Fibroblast of lung (primary cell): ENCODE results near the gene TEX12. TPM values are rescaled to one million over a fixed set of nuclear protein-coding genes. Genes with fewer than 3 reads are reported as not detected.

Experiments used
- DNase-seq, 2 donors: peaks; one replicate each; pipeline versions ENCODE4 v3.0.0 to v3.0.0-alpha.2; 2010; ENCODE audit warnings: low read depth in 2 of 2
- H2AFZ ChIP-seq: 2 replicates; pipeline ENCODE4 v1.5.1; 2012; ENCODE audit warnings: low read length, control low read depth, inconsistent platforms
- H3K27ac ChIP-seq: 2 replicates; pipeline ENCODE4 v1.5.1; 2011; ENCODE audit warnings: low read length, control low read depth; ENCODE audit not compliant: insufficient read depth
- H3K27me3 ChIP-seq: 2 replicates; pipeline ENCODE4 v1.5.1; 2011; ENCODE audit warnings: mild to moderate bottlenecking, low read length; ENCODE audit not compliant: control insufficient read depth, insufficient read depth
- H3K36me3 ChIP-seq: 2 replicates; pipeline ENCODE4 v1.5.1; 2011; ENCODE audit warnings: low read length; ENCODE audit not compliant: control insufficient read depth, insufficient read depth
- H3K4me1 ChIP-seq: 2 replicates; pipeline ENCODE4 v1.5.1; 2011; ENCODE audit warnings: low read length; ENCODE audit not compliant: control insufficient read depth, insufficient read depth; ENCODE audit errors: extremely low read depth
- H3K4me2 ChIP-seq: 2 replicates; pipeline ENCODE4 v1.5.1; 2011; ENCODE audit warnings: low read length, control low read depth; ENCODE audit not compliant: insufficient read depth; ENCODE audit errors: extremely low read depth
- H3K4me3 ChIP-seq, 4 experiments: fragments of 200-600 bp in 1 of 4; sonication (generic) in 1 of 4; replicated peaks in 1 of 4; 2 replicates each; pipeline ENCODE4 v1.5.1; 2011 to 2016; ENCODE audit warnings: low read length in 4 of 4, low read depth in 3 of 4, mild to moderate bottlenecking in 3 of 4, control low read depth in 2 of 4, inconsistent platforms in 1 of 4, mixed read lengths in 1 of 4; ENCODE audit not compliant: insufficient read depth in 1 of 4; ENCODE audit errors: control extremely low read depth in 1 of 4
- H3K79me2 ChIP-seq: 2 replicates; pipeline ENCODE4 v1.5.1; 2012; ENCODE audit warnings: mild to moderate bottlenecking, low read length, inconsistent platforms; ENCODE audit not compliant: control insufficient read depth, insufficient read depth
- H3K9ac ChIP-seq: 2 replicates; pipeline ENCODE4 v1.5.1; 2011; ENCODE audit warnings: mild to moderate bottlenecking, low read length, control low read depth; ENCODE audit not compliant: insufficient read depth
- H3K9me3 ChIP-seq: 2 replicates; pipeline ENCODE4 v1.5.1; 2012; ENCODE audit warnings: low read depth, low read length; ENCODE audit not compliant: control insufficient read depth, insufficient read depth
- H4K20me1 ChIP-seq: 2 replicates; pipeline ENCODE4 v1.5.1; 2011; ENCODE audit warnings: low read length; ENCODE audit not compliant: control insufficient read depth, insufficient read depth; ENCODE audit errors: extremely low read depth
- EZH2 ChIP-seq: IDR thresholded peaks from 2 replicates; pipeline ENCODE4 v1.5.1; 2012; ENCODE audit warnings: low read length, control low read depth, mild to moderate bottlenecking; ENCODE audit errors: missing control alignments
- polyA minus RNA-seq: library from RNA; depleted of rRNA, polyadenylated mRNA; stranded (reverse); fragments of >200 nt; gene quantifications from 2 replicates; pipeline ENCODE4 v1.2.3, GENCODE V29; 2011; ENCODE audit warnings: low replicate concordance
- polyA plus RNA-seq, 2 donors: library from polyadenylated mRNA; depleted of rRNA in 1 of 2; stranded (reverse) in 1 of 2; unstranded in 1 of 2; fragments of >200 nt; gene quantifications; 2 replicates each; pipeline ENCODE4 v1.2.1, GENCODE V29; 2011 to 2012; ENCODE audit warnings: missing spikeins in 1 of 2
- total RNA-seq: library from RNA; depleted of rRNA; stranded (reverse); fragments of >200 nt; gene quantifications from 2 replicates; pipeline ENCODE4 v1.2.1, GENCODE V29; 2014
- TF ChIP-seq, protein P1 (sequence below), 2 donors: IDR thresholded peaks in 1 of 2; conservative IDR thresholded peaks in 1 of 2; 1 replicate in 1 of 2; 2 replicates in 1 of 2; pipeline ENCODE4 v1.5.1; 2011 to 2012; ENCODE audit warnings: low read length in 2 of 2, control low read depth in 1 of 2, inconsistent platforms in 1 of 2, low read depth in 1 of 2, mild to moderate bottlenecking in 1 of 2

The TEX12 gene, protein sequence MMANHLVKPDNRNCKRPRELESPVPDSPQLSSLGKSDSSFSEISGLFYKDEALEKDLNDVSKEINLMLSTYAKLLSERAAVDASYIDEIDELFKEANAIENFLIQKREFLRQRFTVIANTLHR
- 0.17 TPM in 1 of 2 replicates, not detected in the other for total RNA-seq
- polyA plus RNA-seq, result 0.09 TPM in 1 of 2 replicates, not detected in the other
- polyA plus RNA-seq (2012), result 0.15 TPM in 1 of 2 replicates, not detected in the other
- not detected in 2 replicates for polyA minus RNA-seq

DNA sequence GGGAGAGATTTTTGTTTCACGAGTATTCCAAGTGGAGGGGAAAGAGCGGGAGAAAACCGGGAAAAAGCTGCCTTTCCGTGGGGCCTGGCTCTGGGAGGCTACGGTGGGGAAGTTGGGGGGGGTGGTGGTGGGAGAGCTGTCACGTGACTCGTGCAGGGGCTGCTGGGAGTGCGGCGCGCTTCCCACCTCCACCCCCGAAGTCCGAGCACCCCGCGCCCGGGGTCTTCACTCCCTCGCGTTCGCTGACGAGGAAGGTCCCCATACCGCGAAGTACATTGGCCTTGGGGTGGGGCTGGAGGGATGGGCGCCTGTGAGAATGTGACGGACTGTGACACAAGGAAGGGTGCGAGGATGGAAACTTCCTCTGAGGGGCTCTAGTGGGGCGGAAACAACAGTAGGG is at the start of gene TEX12:
Gene TEX12, plus strand, starts transcription at position 228 of the 400 bp plus-strand sequence. CDS start 1,897 bp downstream, outside the sequence.
- H3K9ac ChIP-seq, result no peak within 1 kb of the TSS
- no peaks in the 10 kb centered on the region for H3K79me2 ChIP-seq
- no peak within 1 kb of the TSS for H3K4me3 ChIP-seq
- H3K9me3 ChIP-seq, result no peaks in the 10 kb centered on the region
- H3K4me1 ChIP-seq, result no peaks in the 10 kb centered on the region
- TF ChIP-seq EZH2, result no peak
- TF ChIP-seq, protein P1, sequence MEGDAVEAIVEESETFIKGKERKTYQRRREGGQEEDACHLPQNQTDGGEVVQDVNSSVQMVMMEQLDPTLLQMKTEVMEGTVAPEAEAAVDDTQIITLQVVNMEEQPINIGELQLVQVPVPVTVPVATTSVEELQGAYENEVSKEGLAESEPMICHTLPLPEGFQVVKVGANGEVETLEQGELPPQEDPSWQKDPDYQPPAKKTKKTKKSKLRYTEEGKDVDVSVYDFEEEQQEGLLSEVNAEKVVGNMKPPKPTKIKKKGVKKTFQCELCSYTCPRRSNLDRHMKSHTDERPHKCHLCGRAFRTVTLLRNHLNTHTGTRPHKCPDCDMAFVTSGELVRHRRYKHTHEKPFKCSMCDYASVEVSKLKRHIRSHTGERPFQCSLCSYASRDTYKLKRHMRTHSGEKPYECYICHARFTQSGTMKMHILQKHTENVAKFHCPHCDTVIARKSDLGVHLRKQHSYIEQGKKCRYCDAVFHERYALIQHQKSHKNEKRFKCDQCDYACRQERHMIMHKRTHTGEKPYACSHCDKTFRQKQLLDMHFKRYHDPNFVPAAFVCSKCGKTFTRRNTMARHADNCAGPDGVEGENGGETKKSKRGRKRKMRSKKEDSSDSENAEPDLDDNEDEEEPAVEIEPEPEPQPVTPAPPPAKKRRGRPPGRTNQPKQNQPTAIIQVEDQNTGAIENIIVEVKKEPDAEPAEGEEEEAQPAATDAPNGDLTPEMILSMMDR (conservative IDR thresholded peaks at IDR 0.05 in 1 of 2, IDR thresholded peaks at IDR 0.05 in 1 of 2; ENCODE audit: low read depth in 1 of 2, low read length in 2 of 2), result no peak
- no peaks in the 10 kb centered on the region for H3K27me3 ChIP-seq
- DNase-seq, result no peak
- H3K27ac ChIP-seq, result no peak within 1 kb of the TSS
- H3K4me2 ChIP-seq, result no peak within 1 kb of the TSS
- no peaks in the 10 kb centered on the region for H4K20me1 ChIP-seq
- H2AFZ ChIP-seq, result no peak within 1 kb of the TSS
- no peaks in the 10 kb centered on the region for H3K36me3 ChIP-seq

DNA sequence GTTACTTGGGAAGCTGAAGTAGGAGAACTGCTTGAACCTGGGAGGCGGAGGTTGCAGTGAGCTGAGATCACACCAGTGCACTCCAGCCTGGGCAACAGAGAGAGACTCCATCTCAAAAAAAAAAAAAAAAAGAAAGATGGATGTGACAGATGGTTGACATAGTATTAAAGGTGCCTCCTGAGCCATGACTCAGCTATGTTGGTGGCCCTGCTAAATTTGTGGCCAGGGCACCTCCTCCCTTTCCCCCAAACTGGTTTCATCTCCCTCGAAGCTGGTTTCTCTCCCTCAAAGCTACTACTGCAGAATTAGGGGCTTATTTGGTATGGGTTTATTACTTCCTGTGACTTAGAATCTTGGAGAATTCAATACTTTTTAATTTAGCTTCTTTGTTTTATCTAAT is 49.0 kb upstream of the TEX12 start:
- TF ChIP-seq EZH2, result no peak
- TF ChIP-seq, protein P1 (conservative IDR thresholded peaks at IDR 0.05 in 1 of 2, IDR thresholded peaks at IDR 0.05 in 1 of 2; ENCODE audit: low read depth in 1 of 2, low read length in 2 of 2), result no peak
- no peak for DNase-seq
- H3K4me2 ChIP-seq, result no peak overlapping the region
- H3K79me2 ChIP-seq, result no peaks in the 10 kb centered on the region
- no peak overlapping the region for H3K27ac ChIP-seq
- no peaks in the 10 kb centered on the region for H3K27me3 ChIP-seq
- no peaks in the 10 kb centered on the region for H3K4me1 ChIP-seq
- no peak overlapping the region for H2AFZ ChIP-seq
- no peaks in the 10 kb centered on the region for H3K36me3 ChIP-seq
- no peak overlapping the region for H3K4me3 ChIP-seq
- H3K9ac ChIP-seq, result no peak overlapping the region
- no peaks in the 10 kb centered on the region for H3K9me3 ChIP-seq
- H4K20me1 ChIP-seq, result no peaks in the 10 kb centered on the region

DNA sequence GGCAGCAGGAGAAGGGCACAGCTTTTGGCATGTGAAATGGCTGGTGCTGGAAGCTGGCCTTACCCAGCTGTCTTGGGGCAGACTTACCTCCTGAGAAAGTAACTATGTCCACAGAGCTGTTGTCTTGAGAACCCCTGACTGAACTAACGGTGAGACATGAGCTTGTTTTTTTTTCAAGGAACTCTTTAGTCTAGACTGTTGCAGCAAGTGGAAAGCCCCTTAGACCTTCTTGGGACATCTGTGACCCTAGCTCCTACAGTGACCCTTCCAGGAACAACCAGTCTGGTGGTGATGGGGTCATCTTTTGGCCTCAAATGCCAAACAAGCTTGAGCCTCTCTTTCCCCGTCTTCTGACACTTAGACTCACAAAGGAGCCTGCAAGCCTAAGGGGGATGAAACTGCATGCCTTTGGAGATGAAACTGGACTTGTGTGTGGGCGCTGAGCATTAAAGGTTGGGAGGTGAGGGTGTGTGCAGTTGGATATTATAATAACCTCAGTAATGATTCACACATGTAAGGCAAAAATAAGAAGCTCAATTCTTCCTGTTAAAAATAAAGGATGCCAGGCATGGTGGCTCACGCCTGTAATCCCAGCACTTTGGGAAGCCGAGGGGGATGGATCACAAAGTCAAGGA is 45.1 kb upstream of the TEX12 start:
- Histone ChIP-seq H3K4me2 (no peak overlapping the region), H2AFZ (no peak overlapping the region), H3K4me1 (no peaks in the 10 kb centered on the region), H3K4me3 (no peak overlapping the region), H3K9ac (no peak overlapping the region), H3K36me3 (no peaks in the 10 kb centered on the region), H3K27me3 (no peaks in the 10 kb centered on the region), H4K20me1 (no peaks in the 10 kb centered on the region), H3K27ac (no peak overlapping the region), H3K79me2 (no peaks in the 10 kb centered on the region), H3K9me3 (no peaks in the 10 kb centered on the region)
- TF ChIP-seq, protein P1 (conservative IDR thresholded peaks at IDR 0.05 in 1 of 2, IDR thresholded peaks at IDR 0.05 in 1 of 2; ENCODE audit: low read depth in 1 of 2, low read length in 2 of 2), result no peak
- no peak for TF ChIP-seq EZH2
- DNase-seq, result peak in 1 of 2 donors; percentile 19
